ENCODE data around the gene TMEM203.
A peak's percentile ranks its signal among the peaks of the same experiment; 100 is the strongest.
"Not testable (repeated sequence)": the region's sequence is repeated elsewhere in the genome, so short reads cannot be mapped to it uniquely, and the experiment has no call there.

The TMEM203 gene

DNA sequence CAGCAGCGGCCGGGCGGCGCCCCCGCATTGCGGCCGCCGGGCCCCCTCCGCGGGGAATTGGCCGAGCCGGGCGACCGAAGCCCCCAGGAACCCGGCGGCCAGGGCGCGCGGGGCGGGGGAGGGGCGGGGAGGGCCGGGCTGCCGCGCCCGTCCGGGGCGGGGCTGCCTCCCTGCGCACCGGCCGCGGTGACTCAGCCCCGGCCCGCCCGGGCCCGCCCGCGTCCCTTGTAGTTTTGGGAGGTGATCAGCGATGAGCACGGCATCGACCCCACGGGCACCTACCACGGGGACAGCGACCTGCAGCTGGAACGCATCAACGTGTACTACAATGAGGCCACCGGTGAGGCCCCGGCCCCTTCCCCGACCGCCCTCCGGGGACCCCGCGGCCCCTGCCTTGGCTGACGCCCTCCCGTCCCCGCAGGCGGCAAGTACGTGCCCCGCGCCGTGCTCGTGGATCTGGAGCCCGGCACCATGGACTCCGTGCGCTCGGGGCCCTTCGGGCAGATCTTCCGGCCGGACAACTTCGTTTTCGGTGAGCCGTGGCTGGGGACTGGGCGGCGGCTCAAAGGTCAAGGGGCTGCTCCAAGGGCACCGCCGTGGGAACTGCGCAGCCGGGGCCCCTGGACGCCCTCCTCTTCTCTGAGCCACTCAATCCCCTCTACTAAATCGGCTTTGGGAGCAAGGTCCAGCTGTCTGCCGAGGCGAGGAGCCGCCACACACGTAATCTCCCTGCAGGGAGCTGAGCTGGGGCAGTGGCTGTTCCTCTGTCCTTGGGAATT lies 36.2 kb upstream of the TMEM203 start:
- peak in 3 of 14 donors; percentile 20 to 65 (median 34) for DNase-seq

DNA sequence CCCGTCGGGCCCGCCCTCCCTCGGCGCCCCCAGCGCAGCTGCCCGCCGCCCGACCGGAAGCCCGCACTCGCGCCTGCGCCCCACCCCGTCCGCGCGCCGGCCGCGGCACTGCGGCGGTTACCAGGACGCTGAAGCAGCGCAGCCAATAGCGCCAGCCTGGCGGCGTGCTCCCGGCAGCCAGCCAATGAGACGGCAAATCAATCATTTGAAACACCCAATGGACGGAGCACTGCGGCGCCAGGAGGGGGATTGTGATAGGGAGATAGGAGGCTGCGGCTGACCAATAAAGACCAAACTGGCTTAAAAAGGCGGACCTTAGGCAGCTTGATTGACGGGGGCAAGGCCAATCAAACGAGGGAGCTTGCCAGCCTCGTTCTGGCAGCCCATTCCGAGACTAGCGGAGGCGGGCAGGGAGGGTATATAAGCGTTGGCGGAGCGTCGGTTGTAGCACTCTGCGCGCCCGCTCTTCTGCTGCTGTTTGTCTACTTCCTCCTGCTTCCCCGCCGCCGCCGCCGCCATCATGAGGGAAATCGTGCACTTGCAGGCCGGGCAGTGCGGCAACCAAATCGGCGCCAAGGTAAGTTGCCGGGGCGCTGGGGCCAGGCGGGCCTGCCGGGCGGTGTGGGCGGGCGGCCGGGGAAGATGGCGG lies 35.5 kb upstream of the TMEM203 start, which contains the start of gene TUBB4B:
Gene TUBB4B (plus strand): TSS at position 447 of the 649 bp plus-strand sequence. CDS start 74 bp downstream, at position 521.
- DNase-seq, result peak; percentile 87 to 100 (median 98)

GRCh38 chr9:137240318-137240840 lies 34.9 kb upstream of the TMEM203 start:
- peak in 12 of 14 donors; percentile 56 to 88 (median 83) for DNase-seq

DNA sequence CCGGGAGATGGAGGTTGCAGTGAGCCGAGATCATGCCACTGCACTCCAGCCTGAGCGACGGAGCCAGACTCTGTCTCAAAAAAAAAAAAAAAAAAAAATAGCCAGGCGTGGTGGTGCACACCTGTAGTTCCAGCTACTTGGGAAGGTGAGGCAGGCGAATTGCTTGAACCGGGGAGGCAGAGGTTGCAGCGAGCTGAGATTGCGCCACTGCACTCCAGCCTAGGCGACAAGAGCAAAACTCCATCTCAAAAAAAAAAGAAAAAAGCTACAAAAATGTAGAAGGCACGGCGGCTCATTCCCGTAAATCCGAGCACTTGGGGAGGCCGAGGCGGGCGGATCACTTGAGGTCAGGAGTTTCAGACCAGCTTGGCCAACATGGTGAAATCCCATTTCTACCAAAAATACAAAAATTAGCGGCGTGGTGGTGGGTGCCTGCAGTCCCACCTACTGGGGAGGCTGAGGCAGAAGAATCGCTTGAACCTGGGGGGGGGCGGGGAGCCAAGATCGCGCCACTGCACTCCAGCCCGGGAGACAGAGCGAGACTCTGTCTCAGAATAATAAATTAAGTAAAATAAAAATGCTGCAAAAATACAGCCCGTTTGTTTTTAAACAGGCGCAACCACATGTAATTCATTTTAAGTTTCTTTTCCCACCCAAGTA lies 34.2 kb upstream of the TMEM203 start:
- not testable (repeated sequence) for DNase-seq

DNA sequence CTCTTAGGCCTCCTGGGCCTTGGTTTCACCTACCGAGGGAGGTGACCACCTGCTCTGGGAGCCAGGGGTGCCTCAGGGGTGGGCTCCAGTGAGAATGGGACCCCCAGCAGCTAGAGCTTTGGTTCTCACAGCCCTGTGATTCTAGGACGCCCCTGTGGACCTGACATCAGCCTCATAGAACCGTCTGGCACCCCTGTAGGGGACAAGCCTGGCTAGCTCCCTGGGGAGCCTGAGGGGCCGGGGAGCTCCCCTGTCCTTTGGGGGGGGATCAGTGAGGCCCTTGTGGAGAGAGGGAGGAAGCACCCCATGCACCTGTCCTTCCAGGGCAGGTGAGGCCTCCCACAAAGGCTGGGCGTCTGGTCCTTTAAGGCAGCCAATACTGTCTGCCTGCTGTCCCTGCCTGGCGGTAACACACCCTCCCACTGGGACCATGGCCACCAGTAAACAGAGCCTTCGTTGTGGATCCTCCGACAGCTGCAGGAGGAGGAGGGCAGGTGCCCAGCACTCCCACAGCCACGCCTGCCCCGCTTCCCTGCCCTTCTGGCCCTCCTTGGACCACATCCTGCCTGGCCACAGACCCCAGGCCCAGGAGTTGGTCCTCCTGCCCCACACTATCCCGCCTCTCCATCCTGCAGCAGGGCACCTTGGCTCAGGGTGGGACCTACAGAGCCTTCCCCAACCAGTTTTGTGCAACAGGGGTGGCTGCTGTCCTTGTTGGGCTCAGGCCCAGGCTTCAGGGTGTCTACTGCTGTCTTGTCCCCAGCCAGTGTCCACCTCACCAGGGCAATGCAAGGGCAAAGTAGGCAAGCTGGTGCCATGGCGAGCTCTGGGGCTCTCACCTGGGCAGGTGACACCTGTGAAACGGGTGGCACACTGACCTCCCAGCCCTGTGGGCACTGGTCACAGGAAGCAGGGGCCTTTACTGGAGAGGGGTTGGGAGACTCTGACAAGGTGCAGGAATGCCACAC lies 32.6 kb upstream of the TMEM203 start:
- peak in 9 of 14 donors; percentile 33 to 77 (median 56) for DNase-seq

DNA sequence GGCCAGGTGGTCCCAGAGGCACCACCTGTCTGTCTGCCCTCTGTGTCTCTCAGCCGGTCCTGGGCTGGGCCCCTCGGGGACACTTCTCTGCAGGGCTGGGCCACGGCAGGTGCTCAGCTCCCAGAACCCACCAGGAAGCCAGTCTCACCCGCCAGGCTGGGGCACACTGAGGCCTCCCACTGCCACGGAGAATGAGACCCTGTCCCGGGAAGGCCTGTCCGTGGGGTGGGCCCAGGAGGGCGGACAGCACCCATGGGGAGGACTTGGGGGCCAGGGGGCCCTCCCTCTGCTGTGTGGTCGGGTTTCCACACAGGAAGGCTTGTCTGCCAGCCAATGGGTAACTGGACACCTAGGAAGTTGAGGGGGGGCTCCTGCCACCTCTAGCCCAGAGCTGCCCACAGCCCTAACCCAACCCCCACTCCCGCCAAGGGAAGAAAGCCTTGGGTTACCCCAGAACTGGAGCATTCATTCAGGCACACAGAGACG lies 31.5 kb upstream of the TMEM203 start:
- peak in 1 of 14 donors; percentile 30 for DNase-seq

DNA sequence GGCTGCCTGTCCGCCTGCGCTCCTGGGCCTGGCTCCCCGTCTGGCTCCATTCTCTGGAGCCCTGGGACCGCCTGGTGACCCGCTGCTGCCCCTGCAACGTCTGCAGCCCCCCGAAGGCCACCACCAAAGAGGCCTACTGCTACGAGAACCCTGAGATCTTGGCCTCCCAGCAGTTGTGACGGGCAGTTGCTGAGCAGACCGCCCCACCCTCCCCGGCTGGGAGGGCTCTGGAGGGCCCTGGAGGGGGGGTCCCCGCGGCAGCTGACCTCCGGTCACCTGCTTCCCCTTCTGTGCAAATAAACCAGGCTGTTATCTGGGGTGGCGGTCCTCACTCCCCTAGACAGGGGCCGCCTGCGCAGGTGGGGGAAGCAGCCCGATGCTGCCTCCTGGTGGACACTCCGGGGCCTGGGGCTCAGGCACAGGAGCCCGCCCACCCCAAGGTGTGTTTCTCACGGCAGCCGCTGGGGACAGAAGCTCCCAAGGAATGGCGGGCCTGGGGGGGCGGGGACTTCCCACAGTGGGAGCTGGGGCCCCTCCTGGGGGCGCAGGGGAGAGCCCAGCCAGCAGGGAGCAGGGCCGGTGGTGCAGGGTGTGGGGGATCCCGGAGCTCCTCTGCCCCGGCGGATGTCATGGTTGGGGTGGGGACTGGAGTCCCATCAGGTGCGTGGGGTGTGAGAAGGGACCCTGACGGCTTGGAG lies 30.9 kb upstream of the TMEM203 start:
- DNase-seq, result peak; percentile 10 to 81 (median 56)

DNA sequence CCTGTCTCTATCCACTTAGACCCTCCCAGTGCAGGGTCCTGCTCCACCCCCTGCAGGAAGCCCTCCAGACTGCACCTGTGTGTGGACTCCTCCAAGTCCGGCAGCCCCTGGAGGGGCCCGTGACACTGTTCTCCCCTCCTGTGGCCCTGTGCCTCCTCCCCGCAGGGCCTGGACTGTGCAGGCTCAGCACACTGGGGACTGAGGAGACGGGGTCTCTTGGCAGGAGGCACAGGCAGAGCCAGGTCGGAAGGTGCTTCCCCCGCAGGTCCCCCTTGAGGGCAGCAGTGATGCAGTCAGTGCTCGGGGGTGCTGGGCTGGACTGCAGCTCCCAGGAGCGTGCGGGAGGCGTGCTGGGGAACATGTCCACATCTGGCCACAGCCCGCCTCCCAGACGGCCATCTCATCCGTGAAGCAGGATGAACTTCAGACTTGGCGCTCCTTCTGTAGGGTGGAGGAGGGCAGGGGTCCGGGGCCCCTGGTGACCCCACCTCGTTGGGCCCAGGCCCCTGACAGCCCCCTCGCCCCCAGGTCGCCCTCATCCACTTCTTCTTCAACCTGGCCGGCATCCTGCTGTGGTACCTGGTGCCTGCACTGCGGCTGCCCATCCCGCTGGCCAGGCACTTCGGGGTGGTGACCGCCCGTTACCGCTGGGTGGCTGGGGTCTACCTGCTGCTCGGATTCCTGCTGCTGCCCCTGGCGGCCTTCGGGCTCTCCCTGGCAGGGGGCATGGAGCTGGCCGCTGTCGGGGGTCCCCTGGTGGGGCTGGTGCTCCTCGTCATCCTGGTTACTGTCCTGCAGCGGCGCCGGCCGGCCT lies 30.2 kb upstream of the TMEM203 start:
- DNase-seq, result no peak

DNA sequence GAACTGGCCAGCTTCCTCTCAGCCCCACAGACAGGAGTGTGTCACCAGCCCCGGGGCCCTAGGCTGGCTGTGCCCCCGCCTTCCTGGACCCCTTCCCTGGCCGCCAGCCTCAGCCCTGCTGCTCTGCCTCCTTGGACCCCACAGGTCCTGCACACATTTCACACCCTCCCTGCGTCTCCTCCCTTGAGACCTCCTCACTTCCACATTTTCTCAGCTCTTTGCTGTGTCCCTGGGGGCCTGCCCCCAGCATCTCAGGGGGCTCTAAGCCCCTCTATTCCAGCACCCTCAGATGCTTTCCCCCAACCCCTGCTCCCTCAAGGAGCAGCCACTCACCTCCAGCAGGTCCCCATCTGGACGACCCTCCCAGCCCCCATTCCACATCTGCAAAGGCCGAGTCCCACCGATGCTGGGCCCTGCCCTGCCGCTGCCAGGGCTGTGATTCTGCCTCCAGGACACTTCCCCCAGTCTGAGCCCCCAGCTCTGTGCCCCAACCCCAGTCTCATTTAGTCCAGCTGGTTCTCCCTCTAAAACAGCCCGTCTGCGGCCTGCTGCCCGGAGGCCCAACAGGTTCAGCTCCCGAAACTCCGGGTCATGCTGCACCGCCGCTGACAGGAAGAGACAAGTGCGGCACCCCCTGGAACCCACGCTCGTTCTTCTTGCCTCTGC lies 29.4 kb upstream of the TMEM203 start:
- DNase-seq, result no peak

GRCh38 chr9:137234055-137234697 lies 28.7 kb upstream of the TMEM203 start:
- no peak for DNase-seq

GRCh38 chr9:137233143-137233980 lies 27.9 kb upstream of the TMEM203 start:
- no peak for DNase-seq

GRCh38 chr9:137232510-137232909 lies 27.1 kb upstream of the TMEM203 start:
- no peak for DNase-seq

- DNase-seq, result no peak
Measured at GRCh38 chr9:137232101-137232500, 26.7 kb upstream of the TMEM203 start.

DNA sequence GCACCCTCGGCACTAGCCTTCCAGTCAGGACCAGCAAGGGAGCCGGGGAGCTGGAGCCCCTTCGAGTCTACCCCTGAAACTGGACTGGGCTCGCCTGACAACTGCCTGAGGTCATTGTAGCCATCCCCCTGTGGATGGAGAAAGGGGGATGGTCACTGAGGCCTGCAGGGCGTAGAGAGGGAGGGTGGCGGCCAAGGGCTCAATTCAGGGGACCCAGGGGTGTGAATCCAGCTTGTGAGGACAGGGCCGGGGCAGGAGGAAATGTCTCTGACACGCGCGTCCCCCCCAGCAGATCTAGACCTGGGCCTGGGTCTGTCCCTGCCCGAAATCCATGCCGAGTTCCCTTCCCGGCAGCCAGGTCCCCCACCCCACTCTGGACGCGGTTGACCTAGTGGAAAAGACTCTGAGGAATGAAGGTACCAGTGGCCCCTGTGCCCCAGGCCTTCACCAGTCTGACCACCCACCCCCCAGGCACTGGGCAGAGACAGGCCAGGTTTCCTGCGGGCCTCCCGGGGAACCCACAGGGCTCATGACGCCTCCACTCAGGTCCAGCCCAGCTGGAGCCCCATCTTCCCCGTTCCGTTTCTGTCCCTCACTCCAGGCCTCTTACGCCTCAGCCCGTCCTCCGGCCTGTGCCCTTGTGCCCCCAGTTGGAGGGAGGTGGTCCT lies 26.1 kb upstream of the TMEM203 start:
- DNase-seq, result no peak

- DNase-seq, result no peak
Measured at GRCh38 chr9:137230705-137231371, 25.4 kb upstream of the TMEM203 start, which contains the start of gene SLC34A3. Gene SLC34A3, plus strand, starts transcription at chr9:137230901. Its CDS starts 802 bp downstream, at chr9:137231703.

DNA sequence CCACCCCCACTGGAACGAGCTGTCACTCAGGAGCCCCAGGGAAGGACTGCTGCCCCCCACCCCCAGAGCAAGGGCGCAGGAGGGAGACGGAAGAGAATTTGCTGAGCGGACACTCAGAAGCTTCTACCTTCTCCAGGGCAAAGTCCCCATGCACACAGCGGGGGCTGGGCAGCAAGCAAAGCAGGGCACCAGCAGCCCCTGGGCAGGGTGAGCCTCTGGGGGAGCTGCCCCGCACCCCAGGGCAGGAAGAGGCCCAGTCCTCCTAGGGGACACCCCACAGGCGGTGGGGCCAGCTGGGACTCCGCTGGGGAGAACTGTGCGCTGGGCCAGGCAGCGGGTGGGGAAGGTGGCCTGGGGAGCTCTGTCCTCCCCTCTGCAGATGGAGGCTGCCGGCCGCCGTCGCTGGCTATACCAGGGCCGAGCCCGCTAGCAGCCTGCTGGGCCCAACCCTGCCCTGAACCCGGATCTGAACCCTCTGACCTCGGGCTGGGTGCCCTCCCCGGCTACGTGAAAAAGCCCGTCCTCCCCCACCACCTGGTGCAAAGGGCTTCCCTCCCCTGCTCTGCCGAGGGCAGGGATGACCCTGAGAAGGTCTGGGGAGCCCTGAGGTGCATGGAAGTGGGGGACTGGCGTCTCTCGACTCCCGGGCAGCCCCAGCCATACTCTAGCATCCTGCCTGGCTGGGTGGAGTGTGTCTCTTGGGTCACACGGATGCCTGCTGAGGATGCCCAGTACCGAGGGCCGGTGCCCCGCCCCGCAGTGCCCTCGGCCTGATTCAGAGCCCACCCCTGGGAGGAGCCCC lies 24.7 kb upstream of the TMEM203 start:
- DNase-seq, result no peak
